K562 (cell line): ENCODE results near the gene METTL8. TPM values are rescaled to one million over a fixed set of nuclear protein-coding genes. Genes with fewer than 3 reads are reported as not detected.

Source experiments
- ATAC-seq: fragments of 200-7000 bp; cut with Tn5 transposase; 3 replicates; pipeline ENCODE4 v1.9.1; 2020; ENCODE audit warnings: moderate library complexity
- BruUV-seq: library from RNA; stranded (reverse); fragments of 400-500 nt; replicated peaks from 2 replicates; lab custom pipeline; 2021; lab: Mats Ljungman, UMichigan
- CTCF ChIA-PET: fragments of 300-600 bp; formaldehyde crosslinking; extraction: SDS; loops from one replicate; lab custom pipeline; 2021; ENCODE audit warnings: low intra/inter-chr PET ratio; lab: Yijun Ruan, JAX
- POLR2A ChIA-PET: fragments of 300-600, 350-650 bp; sonication (Branson Sonifier 250); formaldehyde crosslinking; extraction: SDS; loops from one replicate; lab custom pipeline; 2021; ENCODE audit warnings: antibody characterized with exemption, inconsistent platforms; lab: Yijun Ruan, JAX
- DNase-seq, 4 experiments: peaks; one replicate each; pipeline versions ENCODE4 v3.0.0 to v3.0.0-alpha.2; 2011 to 2018; ENCODE audit warnings: low spot score in 3 of 4, mixed read lengths in 3 of 4; ENCODE audit errors: extremely low read depth in 1 of 4
- FAIRE-seq: peaks from 2 replicates; lab custom pipeline; 2011; peaks lifted over from hg19 to GRCh38; lab: Jason Lieb, UNC
- H2AFZ ChIP-seq: 2 replicates; pipeline ENCODE4 v1.6.0; 2011; ENCODE audit warnings: low read depth, low read length, control low read depth, inconsistent platforms
- H3K27ac ChIP-seq: fragments of 200-600 bp; 3 replicates; pipeline ENCODE4 v1.8.0; 2011; ENCODE audit warnings: low read depth, mild to moderate bottlenecking, control low read depth, inconsistent platforms, low read length, moderate library complexity, mixed read lengths; ENCODE audit errors: extremely low read depth
- H3K27me3 ChIP-seq, 2 experiments: fragments of 300-600 bp in 1 of 2; 2 replicates in 1 of 2; 3 replicates in 1 of 2; pipeline versions ENCODE4 v1.6.0 to v1.8.0; 2011; ENCODE audit warnings: inconsistent platforms in 2 of 2, low read length in 2 of 2, mild to moderate bottlenecking in 1 of 2, mixed read lengths in 1 of 2, moderate library complexity in 1 of 2; ENCODE audit not compliant: control insufficient read depth in 2 of 2, insufficient read depth in 2 of 2
- H3K36me3 ChIP-seq: fragments of 300-600 bp; 3 replicates; pipeline ENCODE4 v1.8.0; 2011; ENCODE audit warnings: mild to moderate bottlenecking, low read length, inconsistent platforms; ENCODE audit not compliant: control insufficient read depth, insufficient read depth
- H3K4me1 ChIP-seq, 2 experiments: fragments of 200-600 bp in 1 of 2; replicated peaks in 1 of 2; 2 replicates in 1 of 2; 3 replicates in 1 of 2; pipeline versions ENCODE4 v1.5.1 to v1.8.0; 2011; ENCODE audit warnings: inconsistent platforms in 2 of 2, low read length in 2 of 2, mild to moderate bottlenecking in 1 of 2, mixed read lengths in 1 of 2, moderate library complexity in 1 of 2; ENCODE audit not compliant: control insufficient read depth in 2 of 2, insufficient read depth in 2 of 2
- H3K4me2 ChIP-seq: 2 replicates; pipeline ENCODE4 v1.6.1; 2011; ENCODE audit warnings: low read length, control low read depth, inconsistent platforms, mixed read lengths; ENCODE audit not compliant: insufficient read depth
- H3K4me3 ChIP-seq: fragments of 200-600 bp; sonication (generic), shearing (Covaris generic); 2 replicates; pipeline ENCODE4 v1.5.1; 2016; ENCODE audit warnings: control low read depth, inconsistent platforms
- H3K79me2 ChIP-seq: fragments of 200-600 bp; 3 replicates; pipeline ENCODE4 v1.8.0; 2011; ENCODE audit warnings: low read length, inconsistent platforms; ENCODE audit not compliant: control insufficient read depth, insufficient read depth
- H3K9ac ChIP-seq, 2 experiments: 2 replicates each; pipeline versions ENCODE4 v1.6.0 to v1.6.1; 2011; ENCODE audit warnings: low read depth in 2 of 2, low read length in 2 of 2, control low read depth in 1 of 2, inconsistent platforms in 1 of 2, mild to moderate bottlenecking in 1 of 2, mixed read lengths in 1 of 2; ENCODE audit not compliant: insufficient read depth in 1 of 2
- H3K9me1 ChIP-seq: one replicate; pipeline ENCODE4 v1.6.0; 2011; ENCODE audit warnings: inconsistent platforms, mild to moderate bottlenecking, low read length, moderate library complexity; ENCODE audit not compliant: control insufficient read depth, insufficient read depth
- H3K9me3 ChIP-seq: replicated peaks from 2 replicates; pipeline ENCODE4 v1.5.1; 2011; ENCODE audit warnings: low read depth, low read length, inconsistent platforms; ENCODE audit not compliant: control insufficient read depth, insufficient read depth
- H4K20me1 ChIP-seq: replicated peaks from 2 replicates; pipeline ENCODE4 v1.6.1; 2011; ENCODE audit warnings: low read length, inconsistent platforms, mixed read lengths; ENCODE audit not compliant: control insufficient read depth, insufficient read depth
- C11orf30 ChIP-seq: fragments of 450-650 bp; IDR thresholded peaks from 2 replicates; pipeline ENCODE4 v1.6.1; 2016; ENCODE audit warnings: low read depth, mild to moderate bottlenecking
- CBX3 ChIP-seq, 2 experiments: IDR thresholded peaks; 1 replicate in 1 of 2; 2 replicates in 1 of 2; pipeline ENCODE4 v1.6.1; 2012; ENCODE audit warnings: inconsistent platforms in 2 of 2, low read length in 2 of 2, borderline replicate concordance in 1 of 2, control low read depth in 1 of 2
- E2F4 ChIP-seq: sonication (generic); formaldehyde crosslinking; IDR thresholded peaks from 2 replicates; pipeline ENCODE4 v1.8.0; 2022; ENCODE audit warnings: mild to moderate bottlenecking, low read depth, missing genetic modification reagents
- ESRRA ChIP-seq: fragments of 450-650 bp; IDR thresholded peaks from 2 replicates; pipeline ENCODE4 v1.6.1; 2014; ENCODE audit warnings: low read depth, mild to moderate bottlenecking, moderate library complexity, borderline replicate concordance
- NFIX ChIP-seq: fragments of 250-450 bp; sonication (Bioruptor Pico); IDR thresholded peaks from 2 replicates; pipeline ENCODE4 v1.4.0; 2020; ENCODE audit warnings: low read depth, mild to moderate bottlenecking, moderate library complexity
- TCFL5 ChIP-seq: fragments of 250-450 bp; sonication (Bioruptor Pico); conservative IDR thresholded peaks from 2 replicates; pipeline ENCODE4 v1.6.1; 2021; ENCODE audit warnings: mild to moderate bottlenecking, moderate library complexity, matching md5 sums
- ZFP30 ChIP-seq: fragments of 250-450 bp; sonication (Bioruptor Pico); IDR thresholded peaks from 2 replicates; pipeline ENCODE4 v1.8.0; 2022; ENCODE audit warnings: moderate library complexity, mild to moderate bottlenecking, inconsistent platforms, borderline replicate concordance
- ZNF184 ChIP-seq: sonication (generic); formaldehyde crosslinking; IDR thresholded peaks from 2 replicates; pipeline ENCODE4 v1.5.0; 2020; ENCODE audit warnings: missing genetic modification reagents
- ZNF444 ChIP-seq: fragments of 250-450 bp; sonication (Bioruptor Pico); IDR thresholded peaks from 2 replicates; pipeline ENCODE4 v1.4.0; 2020; ENCODE audit warnings: mild to moderate bottlenecking, moderate library complexity
- ZNF589 ChIP-seq: fragments of 200-800 bp; sonication (Bioruptor generic); IDR thresholded peaks from 2 replicates; pipeline ENCODE4 v1.6.1; 2016; ENCODE audit warnings: low read depth, missing genetic modification characterization, missing compliant biosample characterization
- ZNF830 ChIP-seq: fragments of 250-450 bp; sonication (Bioruptor Pico); IDR thresholded peaks from 2 replicates; pipeline ENCODE4 v1.5.0; 2021; ENCODE audit warnings: mild to moderate bottlenecking
- ZSCAN32 ChIP-seq: fragments of 450-650 bp; formaldehyde crosslinking; IDR thresholded peaks from 2 replicates; pipeline ENCODE4 v1.4.0; 2020; ENCODE audit warnings: mild to moderate bottlenecking, moderate library complexity
- WGBS: fragments of 100-300 bp; shearing (Covaris generic); methylation state at CpG from one replicate; pipeline ENCODE4 v1.1.6; 2016; ENCODE audit warnings: low coverage, mixed read lengths; ENCODE audit not compliant: insufficient coverage; ENCODE audit errors: missing lambda C conversion rate; 5-methylcytosine and 5-hydroxymethylcytosine counted together
- in situ Hi-C: fragments of 300-500 bp; cut with MboI; formaldehyde crosslinking; loops from 4 replicates; pipeline ENCODE4 v1.15.0; 2018; ENCODE audit warnings: inconsistent platforms, mixed read lengths
- intact Hi-C: fragments of 100-400 bp; cut with micrococcal nuclease; formaldehyde crosslinking; loops from 2 replicates; pipeline ENCODE4 v1.14.2; 2022
- polyA plus RNA-seq, 8 experiments: library from polyadenylated mRNA; depleted of rRNA in 4 of 8; stranded (reverse) in 5 of 8; unstranded in 3 of 8; fragments of >200 nt; fragmentation: Nextera tagmentation in 2 of 8; fragmentation: Illumina TruSeq in 1 of 8; extraction: Ambion mirVana in 2 of 8; extraction: Trizol in 1 of 8; gene quantifications; 2 replicates each; pipeline versions ENCODE4 v1.2.1 to v1.2.3, GENCODE V29; 2011 to 2014; ENCODE audit warnings: inconsistent platforms in 1 of 8, missing spikeins in 1 of 8
- total RNA-seq, 7 experiments: library from RNA; depleted of rRNA in 6 of 7; stranded (reverse); fragments of >200 nt in 6 of 7; fragmentation: Illumina TruSeq in 2 of 7; extraction: Trizol in 2 of 7; gene quantifications; 2 replicates each; pipeline versions ENCODE4 v1.2.1 to v1.2.3, GENCODE V29; 2011 to 2021; ENCODE audit warnings: low replicate concordance in 1 of 7
- TF ChIP-seq, protein P1 (sequence below): fragments of 250-450 bp; sonication (Bioruptor Pico); IDR thresholded peaks from 2 replicates; pipeline ENCODE4 v1.5.0; 2020; ENCODE audit warnings: mild to moderate bottlenecking, borderline replicate concordance
- TF ChIP-seq, protein P2 (sequence below): fragments of 250-450 bp; sonication (Bioruptor Pico); IDR thresholded peaks from 2 replicates; pipeline ENCODE4 v1.4.0; 2020; ENCODE audit warnings: mild to moderate bottlenecking, moderate library complexity

Gene METTL8
- total and polyA plus RNA-seq, 9 of the 15 experiments (the other 6 are each of a cell fraction or from before 2014, with no cell fraction given), result 12.9 to 52.6 (median 33.7) TPM

- TF ChIP-seq, protein P1, sequence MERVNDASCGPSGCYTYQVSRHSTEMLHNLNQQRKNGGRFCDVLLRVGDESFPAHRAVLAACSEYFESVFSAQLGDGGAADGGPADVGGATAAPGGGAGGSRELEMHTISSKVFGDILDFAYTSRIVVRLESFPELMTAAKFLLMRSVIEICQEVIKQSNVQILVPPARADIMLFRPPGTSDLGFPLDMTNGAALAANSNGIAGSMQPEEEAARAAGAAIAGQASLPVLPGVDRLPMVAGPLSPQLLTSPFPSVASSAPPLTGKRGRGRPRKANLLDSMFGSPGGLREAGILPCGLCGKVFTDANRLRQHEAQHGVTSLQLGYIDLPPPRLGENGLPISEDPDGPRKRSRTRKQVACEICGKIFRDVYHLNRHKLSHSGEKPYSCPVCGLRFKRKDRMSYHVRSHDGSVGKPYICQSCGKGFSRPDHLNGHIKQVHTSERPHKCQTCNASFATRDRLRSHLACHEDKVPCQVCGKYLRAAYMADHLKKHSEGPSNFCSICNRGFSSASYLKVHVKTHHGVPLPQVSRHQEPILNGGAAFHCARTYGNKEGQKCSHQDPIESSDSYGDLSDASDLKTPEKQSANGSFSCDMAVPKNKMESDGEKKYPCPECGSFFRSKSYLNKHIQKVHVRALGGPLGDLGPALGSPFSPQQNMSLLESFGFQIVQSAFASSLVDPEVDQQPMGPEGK (CRISPR knock-in tag), result no peak
- TF ChIP-seq ZNF589 (CRISPR knock-in tag), result no peak
- TF ChIP-seq C11orf30, result no peak
- no peak for TF ChIP-seq ZSCAN32 (CRISPR knock-in tag)
- TF ChIP-seq ESRRA, result no peak
These were observed 99.6 kb downstream of the METTL8 start (continued) for GRCh38 chr2:171334171-171334570.

GRCh38 chr2:171330155-171330956 is 103.4 kb downstream of the METTL8 start:
- H3K9me1 ChIP-seq, result no peaks in the 10 kb centered on the region
- no peak overlapping the region for H3K27ac ChIP-seq
- FAIRE-seq (peak; percentile 23), DNase-seq (no peak), ATAC-seq (no peak)
- CTCF ChIA-PET, result no interaction called here
- no peak overlapping the region for H3K4me3 ChIP-seq
- in situ Hi-C loops, result no loop called here
- no peaks in the 10 kb centered on the region for H3K79me2 ChIP-seq
- WGBS, result 83% methylated on average over 5 of the region's 5 CpGs
- H3K4me1 ChIP-seq, result no peaks in the 10 kb centered on the region
- H3K9me3 ChIP-seq, result no peaks in the 10 kb centered on the region
- H3K9ac ChIP-seq, result no peak overlapping the region
- no peak overlapping the region for H3K4me2 ChIP-seq
- intact Hi-C loops, result no loop called here
- H3K27me3 ChIP-seq, result no peaks in the 10 kb centered on the region
- POLR2A ChIA-PET, result interaction anchor here (1.5 to 2.1 kb wide), 2 partner anchors 10 to 12 kb away, joined by 6 read pairs; no protein-coding TSS in a partner anchor
- no peaks in the 10 kb centered on the region for H4K20me1 ChIP-seq
- no TSS peak for BruUV-seq
- no peak overlapping the region for H2AFZ ChIP-seq
- peaks cover 16% of the 10 kb centered on the region; the same call in 1 of the 3 replicates for H3K36me3 ChIP-seq
- TF ChIP-seq ZFP30 (CRISPR knock-in tag) (no peak), ZNF830 (no peak), NFIX (no peak), ZNF444 (no peak), TCFL5 (CRISPR knock-in tag) (no peak), CBX3 (IDR thresholded peaks at IDR 0.05; ENCODE audit: borderline replicate concordance in 1 of 2, low read length in 2 of 2) (no peak), ZNF184 (CRISPR knock-in tag) (no peak), E2F4 (no peak)
- TF ChIP-seq, protein P2, sequence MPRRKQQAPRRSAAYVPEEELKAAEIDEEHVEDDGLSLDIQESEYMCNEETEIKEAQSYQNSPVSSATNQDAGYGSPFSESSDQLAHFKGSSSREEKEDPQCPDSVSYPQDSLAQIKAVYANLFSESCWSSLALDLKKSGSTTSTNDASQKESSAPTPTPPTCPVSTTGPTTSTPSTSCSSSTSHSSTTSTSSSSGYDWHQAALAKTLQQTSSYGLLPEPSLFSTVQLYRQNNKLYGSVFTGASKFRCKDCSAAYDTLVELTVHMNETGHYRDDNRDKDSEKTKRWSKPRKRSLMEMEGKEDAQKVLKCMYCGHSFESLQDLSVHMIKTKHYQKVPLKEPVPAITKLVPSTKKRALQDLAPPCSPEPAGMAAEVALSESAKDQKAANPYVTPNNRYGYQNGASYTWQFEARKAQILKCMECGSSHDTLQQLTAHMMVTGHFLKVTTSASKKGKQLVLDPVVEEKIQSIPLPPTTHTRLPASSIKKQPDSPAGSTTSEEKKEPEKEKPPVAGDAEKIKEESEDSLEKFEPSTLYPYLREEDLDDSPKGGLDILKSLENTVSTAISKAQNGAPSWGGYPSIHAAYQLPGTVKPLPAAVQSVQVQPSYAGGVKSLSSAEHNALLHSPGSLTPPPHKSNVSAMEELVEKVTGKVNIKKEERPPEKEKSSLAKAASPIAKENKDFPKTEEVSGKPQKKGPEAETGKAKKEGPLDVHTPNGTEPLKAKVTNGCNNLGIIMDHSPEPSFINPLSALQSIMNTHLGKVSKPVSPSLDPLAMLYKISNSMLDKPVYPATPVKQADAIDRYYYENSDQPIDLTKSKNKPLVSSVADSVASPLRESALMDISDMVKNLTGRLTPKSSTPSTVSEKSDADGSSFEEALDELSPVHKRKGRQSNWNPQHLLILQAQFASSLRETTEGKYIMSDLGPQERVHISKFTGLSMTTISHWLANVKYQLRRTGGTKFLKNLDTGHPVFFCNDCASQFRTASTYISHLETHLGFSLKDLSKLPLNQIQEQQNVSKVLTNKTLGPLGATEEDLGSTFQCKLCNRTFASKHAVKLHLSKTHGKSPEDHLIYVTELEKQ (CRISPR knock-in tag), result no peak
